LNCAP (cell line): ENCODE results near the gene BCL2.

Experiments
- CTCF ChIP-seq: fragments of 450-650 bp; IDR thresholded peaks from 2 replicates; pipeline ENCODE4 v1.5.1; 2017; ENCODE audit warnings: mild to moderate bottlenecking

The BCL2 gene

GRCh38 chr18:63177919-63178821 lies 141.4 kb downstream of the BCL2 start:
- no peak for TF ChIP-seq CTCF

- TF ChIP-seq CTCF, result no peak
These were observed 142.3 kb downstream of the BCL2 start for GRCh38 chr18:63177259-63177658.

GRCh38 chr18:63175264-63175663 lies 144.3 kb downstream of the BCL2 start:
- no peak for TF ChIP-seq CTCF

- no peak for TF ChIP-seq CTCF
These were observed 145.6 kb downstream of the BCL2 start for GRCh38 chr18:63173983-63174382.

DNA sequence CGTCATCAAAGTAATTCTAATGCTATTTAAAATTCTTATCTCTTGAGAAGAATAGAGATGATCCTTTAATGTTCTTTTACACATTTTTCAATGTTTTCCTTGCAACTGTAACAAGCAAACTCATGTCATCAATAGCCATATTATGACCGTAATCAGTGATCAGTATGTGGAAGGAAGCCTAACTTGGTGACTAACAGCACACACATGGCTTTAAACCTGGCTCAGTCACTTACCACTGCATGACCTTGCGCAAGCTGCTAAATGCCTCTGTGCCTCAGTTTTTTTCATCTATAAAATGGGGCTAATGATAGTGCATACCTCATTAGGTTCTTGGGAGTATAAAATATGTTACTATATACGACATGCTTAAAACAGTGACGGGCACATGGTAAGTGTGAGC lies 149.7 kb downstream of the BCL2 start:
- no peak for TF ChIP-seq CTCF

GRCh38 chr18:63168287-63168686 lies 151.3 kb downstream of the BCL2 start:
- TF ChIP-seq CTCF, result no peak

- TF ChIP-seq CTCF, result no peak
These were observed 153.4 kb downstream of the BCL2 start for GRCh38 chr18:63166142-63166541.

- no peak for TF ChIP-seq CTCF
These were observed 155.2 kb downstream of the BCL2 start for GRCh38 chr18:63164396-63164795.
